Cerebellar cortex (tissue), 1 donor: ENCODE data around the gene EIF2S3.
"Not testable (repeated sequence)": the region's sequence is repeated elsewhere in the genome, so short reads cannot be mapped to it uniquely, and the experiment has no call there.

ENCODE experiments used
- DNase-seq: peaks from one replicate; pipeline ENCODE4 v3.0.0-alpha.2; 2015; ENCODE audit warnings: low spot score

EIF2S3 gene

DNA sequence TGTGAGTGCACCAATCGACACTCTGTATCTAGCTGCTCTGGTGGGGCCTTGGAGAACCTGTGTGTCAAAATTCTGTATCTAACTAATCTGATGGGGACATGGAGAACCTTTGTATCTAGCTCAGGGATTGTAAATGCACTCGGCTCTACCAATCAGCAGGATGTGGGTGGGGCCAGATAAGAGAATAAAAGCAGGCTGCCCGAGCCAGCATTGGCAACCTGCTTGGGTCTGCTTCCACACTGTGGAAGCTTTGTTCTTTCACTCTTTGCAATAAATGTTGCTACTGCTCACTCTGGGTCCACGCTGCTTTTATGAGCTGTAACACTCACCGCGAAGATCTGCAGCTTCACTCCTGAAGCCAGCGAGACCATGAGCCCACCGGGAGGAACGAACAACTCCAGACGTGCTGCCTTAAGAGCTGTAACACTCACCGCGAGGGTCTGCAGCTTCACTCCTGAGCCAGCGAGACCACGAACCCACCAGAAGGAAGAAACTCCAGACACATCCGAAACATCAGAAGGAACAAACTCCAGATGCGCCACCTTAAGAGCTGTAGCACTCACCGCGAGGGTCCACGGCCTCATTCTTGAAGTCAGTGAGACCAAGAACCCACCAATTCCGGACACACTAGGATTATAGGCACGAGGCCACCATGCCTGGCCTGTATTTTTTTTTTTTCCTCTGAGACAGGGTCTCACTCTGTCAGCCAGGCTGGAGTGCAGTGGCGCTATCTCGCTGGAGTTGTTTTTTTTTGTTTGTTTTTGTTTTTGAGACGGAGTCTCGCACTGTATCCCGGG is 4.0 kb upstream of the EIF2S3 start:
- not testable (repeated sequence) for DNase-seq

- no peak for DNase-seq
These were observed 244 bp downstream of the EIF2S3 start for GRCh38 chrX:24055043-24055356.

GRCh38 chrX:24063488-24063887 is 8.7 kb downstream of the EIF2S3 start:
- DNase-seq: no peak

DNA sequence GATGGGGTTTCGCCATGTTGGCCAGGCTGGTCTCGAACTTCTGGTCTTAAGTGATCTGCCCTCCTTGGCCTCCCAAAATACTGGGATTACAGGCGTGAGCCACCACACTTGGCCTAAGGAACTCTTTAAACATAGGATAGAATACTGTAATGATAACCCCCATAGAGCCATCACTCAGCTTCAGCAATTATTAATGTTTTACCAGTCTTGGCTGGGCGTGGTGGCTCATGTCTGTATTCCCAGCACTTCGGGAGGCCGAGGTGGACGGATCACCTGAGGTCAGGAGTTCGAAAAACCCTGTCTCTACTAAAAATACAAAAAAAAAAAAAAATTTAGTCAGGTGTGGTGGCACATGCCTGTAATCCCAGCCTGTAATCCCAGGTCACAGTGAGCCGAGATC is 15.1 kb downstream of the EIF2S3 start:
- no peak for DNase-seq

DNA sequence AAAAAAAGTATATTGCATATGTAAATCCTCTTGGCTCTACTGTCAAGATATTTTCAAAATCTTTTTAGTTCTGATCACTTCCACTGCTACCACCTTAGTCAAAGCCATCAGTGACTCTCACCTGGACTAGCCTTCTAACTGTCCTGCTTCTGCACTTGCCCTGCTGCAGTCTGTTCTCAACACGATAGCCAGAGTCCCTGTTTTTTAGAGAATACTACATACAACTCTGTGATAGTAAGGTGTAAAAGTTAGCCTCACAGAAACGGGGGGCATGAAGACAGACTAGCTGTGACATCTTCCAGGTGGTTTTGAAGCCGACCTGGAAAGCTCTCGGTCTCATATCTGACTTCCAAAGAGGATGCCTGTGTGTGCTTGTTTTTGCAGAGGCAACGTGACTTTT is 24.7 kb downstream of the EIF2S3 start:
- no peak for DNase-seq

DNA sequence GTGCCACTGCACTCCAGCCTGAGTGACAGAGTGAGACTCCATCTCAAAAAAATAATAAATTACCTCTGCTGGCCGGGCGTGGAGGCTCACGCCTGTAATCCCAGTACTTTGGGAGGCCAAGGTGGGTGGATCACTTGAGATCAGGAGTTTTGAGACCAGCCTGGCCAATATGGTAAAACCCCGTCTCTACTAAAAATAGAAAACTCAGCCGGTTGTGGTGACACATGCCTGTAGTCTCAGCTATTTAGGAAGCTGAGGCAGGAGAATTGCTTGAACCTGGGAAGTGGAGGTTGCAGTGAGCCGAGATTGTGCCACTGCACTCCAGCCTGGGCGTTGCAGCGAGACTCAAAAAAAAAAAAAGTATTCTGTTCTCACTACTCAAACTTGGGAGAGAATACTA is 25.5 kb downstream of the EIF2S3 start:
- not testable (repeated sequence) for DNase-seq

- DNase-seq: no peak
These were observed 25.9 kb downstream of the EIF2S3 start for GRCh38 chrX:24080704-24081103.

GRCh38 chrX:24081661-24082154 is 27.0 kb downstream of the EIF2S3 start:
- DNase-seq: peak; percentile 64

DNA sequence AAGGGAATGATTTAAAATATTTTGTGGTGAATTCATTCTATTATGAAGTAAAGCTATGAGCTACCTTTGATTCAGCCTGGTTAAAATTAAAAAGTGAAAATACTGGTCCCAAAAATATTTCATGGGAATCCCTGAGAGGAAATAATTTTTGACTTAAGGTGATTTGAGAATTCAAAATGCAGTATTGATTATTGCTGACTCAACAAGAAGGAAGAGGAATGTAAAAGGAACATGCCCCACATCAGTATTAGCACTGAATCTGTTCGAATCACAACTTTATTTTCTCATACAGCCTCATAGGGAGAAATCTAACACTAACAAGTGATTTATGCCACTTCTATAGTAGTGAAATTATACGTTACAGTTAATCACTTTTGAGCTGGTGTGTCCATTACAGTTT is 27.7 kb downstream of the EIF2S3 start:
- no peak for DNase-seq

DNA sequence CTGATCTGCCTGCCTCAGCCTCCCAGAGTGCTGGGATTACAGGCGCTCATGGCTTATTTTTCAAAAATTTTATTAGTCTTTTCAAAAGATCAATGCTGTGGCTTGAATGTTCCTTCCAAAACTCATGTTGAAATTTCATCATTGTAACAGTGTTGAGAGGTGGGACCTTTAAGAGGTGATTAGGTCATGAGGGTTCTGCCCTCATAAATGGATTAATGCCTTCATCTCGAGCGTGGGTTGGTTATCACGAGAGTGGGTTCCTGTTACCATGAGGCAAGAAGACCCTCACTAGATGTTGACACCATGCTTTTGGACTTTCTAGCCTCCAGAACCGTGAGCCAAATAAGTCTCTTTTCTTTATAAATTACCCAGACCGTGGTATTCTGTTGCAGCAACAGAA is 30.3 kb downstream of the EIF2S3 start:
- peak; percentile 27 for DNase-seq

DNA sequence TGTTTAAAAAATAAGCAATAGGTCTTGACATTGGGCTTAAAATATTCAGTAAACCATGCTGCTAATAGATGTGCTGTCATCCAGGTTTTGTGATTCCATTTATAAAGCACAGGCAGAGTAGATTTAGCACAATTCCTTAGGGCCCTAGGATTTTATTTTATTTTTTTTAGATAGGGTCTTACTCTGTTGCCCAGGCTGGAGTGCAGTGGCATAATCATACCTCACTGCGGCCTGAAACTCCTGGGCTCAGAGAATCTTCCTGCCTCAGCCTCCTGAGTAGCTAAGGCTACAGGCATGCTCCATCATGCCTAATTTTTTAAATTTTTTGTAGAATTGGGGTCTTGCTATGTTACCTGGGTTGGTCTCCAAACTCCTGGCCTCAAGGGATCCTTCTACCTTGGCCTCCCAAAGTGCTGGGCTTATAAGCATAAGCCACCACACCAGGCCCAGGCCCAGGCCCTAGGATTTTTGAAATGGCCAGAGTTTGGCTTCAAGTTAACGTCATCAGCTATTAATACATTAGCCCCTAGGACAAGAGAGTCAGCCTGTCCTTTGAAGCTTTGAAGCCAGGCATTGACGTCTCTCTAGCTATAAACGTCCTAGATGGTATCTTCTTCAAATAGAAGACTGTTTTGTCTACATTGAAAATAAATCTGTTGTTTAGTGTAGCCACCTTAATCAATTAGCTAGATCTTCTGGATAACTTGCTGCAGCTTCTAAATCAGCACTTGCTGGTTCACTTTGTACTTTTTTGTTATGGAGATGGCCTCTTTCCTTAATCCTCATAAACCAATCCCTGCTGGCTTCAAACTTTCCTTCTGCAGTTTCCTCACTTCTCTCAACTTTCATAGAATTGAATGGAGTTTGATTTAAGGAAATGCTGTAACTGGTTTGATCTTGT is 35.8 kb downstream of the EIF2S3 start:
- no peak for DNase-seq

GRCh38 chrX:24093746-24094145 is 39.0 kb downstream of the EIF2S3 start:
- DNase-seq: no peak

DNA sequence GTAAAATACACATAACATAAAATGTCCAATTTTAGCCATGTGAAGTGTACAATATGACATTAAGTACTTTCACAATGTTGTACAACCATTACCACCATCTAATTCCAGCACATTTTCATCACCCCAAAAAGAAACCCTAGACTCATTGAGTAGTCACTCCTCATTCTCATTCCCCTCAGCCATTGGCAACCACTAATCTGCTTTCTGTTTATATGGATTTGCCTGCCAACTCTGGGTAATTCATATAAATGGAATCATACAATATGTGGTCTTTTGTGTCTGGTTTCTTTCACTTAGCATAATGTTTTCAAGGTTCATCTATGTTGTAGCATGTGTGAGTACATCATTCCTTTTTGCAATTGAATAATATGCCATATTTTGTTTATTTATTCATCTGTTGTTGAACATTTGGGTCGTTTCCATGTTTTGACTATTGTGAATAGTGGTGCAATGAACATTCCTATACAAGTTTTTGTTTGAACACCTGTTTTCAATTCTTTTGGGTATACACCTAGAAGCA is 43.0 kb downstream of the EIF2S3 start:
- DNase-seq: no peak

- DNase-seq: no peak
These were observed 44.2 kb downstream of the EIF2S3 start for GRCh38 chrX:24098932-24099331.

GRCh38 chrX:24099394-24099793 is 44.6 kb downstream of the EIF2S3 start:
- no peak for DNase-seq

- no peak for DNase-seq
These were observed 46.0 kb downstream of the EIF2S3 start for GRCh38 chrX:24100713-24101112.

DNA sequence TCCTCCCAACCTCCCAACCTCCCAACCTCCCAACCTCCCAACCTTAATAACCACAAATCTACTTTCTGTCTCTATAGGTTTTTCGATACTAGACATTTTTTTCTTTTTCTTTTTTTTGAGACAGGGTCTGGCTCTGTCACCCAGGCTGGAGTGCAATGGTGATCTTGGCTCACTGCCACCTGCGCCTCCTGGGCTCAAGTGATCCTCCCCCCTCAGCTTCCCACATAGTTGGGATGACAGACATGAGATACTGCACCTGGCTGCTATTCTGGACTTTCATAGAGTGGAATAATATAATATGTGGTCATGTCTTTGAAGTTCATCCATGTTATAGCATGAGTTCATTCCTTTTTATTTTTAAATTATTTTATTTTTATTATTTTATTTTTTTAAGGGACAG is 55.3 kb downstream of the EIF2S3 start:
- DNase-seq: no peak

DNA sequence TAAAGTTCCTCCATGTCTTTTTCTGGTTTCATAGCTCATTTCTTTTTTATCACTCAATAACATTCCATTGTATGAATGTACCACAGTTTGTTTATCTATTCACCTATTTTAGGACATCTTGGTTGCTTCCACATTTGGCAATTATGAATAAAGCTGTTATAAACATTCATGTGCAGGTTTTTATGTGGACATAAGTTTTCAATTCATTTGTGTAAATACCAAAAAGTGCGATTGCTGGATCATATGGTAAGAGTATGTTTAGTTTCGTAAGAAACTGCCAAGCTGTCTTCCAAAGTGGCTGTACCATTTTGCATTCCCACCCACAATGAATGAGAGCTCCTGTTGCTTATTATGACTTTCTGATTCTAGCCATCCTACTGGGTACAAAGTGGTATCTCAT is 58.4 kb downstream of the EIF2S3 start:
- DNase-seq: no peak

DNA sequence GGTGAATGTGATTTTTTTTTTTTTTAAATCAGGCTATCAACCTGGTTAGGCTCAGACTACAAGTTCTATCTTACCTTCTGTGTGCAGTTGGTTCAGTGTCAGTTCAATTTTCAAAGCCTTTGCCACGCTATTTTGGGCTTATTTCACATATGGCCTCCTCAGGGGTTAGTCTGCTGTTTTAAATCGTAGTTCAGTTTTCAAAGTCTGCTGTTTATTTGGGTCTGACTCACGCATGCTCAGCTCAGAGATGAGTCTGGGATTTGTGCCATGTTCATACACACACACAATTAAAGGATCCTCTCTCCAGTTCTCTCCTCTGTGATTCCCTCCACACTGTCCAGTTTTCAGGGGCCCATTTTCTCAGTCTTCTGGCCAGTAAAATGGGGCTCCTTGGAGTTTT is 62.5 kb downstream of the EIF2S3 start:
- peak; percentile 88 for DNase-seq

DNA sequence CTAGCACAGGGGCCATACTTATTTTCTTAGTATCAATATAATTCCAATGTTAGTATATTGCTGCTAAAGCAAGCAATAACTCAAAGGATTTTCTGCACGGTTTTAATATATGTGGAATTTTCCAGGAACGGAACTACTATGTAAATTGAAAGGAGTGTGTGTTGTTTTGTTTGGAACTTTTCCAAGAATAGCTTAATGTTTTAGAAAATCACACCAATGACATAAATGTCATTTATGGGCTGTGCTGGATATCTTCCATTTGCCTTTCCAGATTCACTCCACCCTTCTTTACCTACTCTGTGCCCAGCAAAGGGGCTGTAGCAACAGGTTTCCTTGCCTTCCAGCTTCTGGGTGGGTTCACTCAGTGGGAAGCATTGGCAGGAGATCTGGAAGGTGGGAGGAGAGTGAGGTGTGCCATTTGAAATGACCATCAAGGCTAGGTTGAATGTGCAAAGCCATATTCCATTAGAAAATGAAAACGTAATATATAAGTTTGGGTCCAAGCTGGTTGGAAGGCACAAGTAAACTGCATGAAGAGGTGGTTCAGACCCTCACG is 69.6 kb downstream of the EIF2S3 start:
- no peak for DNase-seq

DNA sequence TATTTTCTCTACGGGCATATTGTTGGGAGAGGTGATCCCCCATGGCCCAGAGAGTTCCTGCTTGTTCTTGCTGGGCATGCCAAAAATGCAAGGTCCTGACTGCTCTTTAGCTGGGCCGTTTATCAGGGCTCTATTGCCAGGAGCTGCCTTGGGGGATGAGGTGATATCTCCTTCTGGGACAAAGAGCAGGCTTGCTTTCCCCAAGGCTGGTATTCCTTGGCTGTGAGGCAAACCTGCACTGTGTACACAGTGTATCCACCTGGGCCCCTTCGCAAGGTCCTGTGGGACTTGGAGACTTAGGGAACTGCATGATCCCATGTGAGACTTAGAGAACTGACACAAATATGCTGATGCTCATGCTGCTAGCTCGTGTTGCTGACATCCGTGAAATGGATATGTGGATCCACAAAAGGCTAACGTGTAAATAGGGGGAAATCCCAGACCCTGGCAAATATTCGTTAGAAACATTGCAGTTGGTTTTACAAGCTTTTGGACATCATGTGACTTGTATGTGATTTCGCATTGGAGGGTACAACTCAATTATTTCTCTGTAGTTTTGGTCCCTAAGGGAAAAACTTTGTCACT is 70.4 kb downstream of the EIF2S3 start:
- DNase-seq: no peak
